ENCODE results near the gene KLHDC7B. TPM values are rescaled to one million over a fixed set of nuclear protein-coding genes. Genes with fewer than 3 reads are reported as not detected.
A peak's percentile ranks its signal among the peaks of the same experiment; 100 is the strongest.
"Not testable (repeated sequence)": the region's sequence is repeated elsewhere in the genome, so short reads cannot be mapped to it uniquely, and the experiment has no call there.

The KLHDC7B gene
- total RNA-seq, 2 donors from 2014 or later: 0.14 to 0.28 TPM

DNA sequence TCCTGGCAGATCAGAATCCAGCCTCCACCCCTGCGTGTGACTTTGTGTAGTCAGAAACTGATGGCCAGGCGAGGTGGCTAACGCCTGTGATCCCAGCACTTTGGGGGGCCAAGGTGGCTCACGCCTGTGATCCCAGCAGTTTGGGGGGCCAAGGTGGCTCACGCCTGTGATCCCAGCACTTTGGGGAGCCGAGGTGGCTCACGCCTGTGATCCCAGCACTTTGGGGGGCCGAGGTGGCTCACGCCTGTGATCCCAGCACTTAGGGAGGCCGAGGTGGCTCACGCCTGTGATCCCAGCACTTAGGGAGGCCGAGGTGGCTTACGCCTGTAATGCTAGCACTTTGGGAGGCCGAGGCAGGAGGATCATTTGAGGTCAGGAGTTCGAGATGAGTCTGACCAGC lies 32.5 kb upstream of the KLHDC7B start:
- DNase-seq (ENCODE audit: low spot score): no peak
- intact Hi-C loops (cut with DNase I): no loop called here

- intact Hi-C loops (cut with DNase I): no loop called here
Measured at GRCh38 chr22:50516068-50516467, 29.6 kb upstream of the KLHDC7B start.

DNA sequence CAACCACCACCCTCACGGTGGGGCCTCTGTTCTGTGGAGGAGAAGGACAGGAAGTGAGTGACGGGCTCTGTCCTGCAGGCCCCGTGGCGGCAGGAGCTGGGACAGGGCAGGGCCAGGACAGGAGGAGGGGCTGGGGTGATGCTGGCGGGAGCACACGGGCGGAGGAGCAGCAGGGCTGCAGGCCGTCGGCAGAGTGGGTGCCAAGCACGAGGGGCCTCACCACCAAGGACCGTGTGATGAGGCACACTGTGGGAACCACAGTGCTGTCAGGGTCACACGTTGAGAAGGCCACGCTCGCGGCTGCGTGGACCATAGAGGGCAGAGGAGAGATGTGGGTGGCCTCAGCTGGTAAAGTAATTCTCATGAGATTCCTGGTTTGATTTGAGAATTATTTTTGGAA lies 28.8 kb upstream of the KLHDC7B start:
- DNase-seq (ENCODE audit: low spot score): no peak
- intact Hi-C loops (cut with DNase I): no loop called here

More at GRCh38 chr22:50516068-50516467, 29.6 kb upstream of the KLHDC7B start:
- no peak for DNase-seq (ENCODE audit: low spot score)

- intact Hi-C loops (cut with DNase I): no loop called here
- no peak for DNase-seq (ENCODE audit: low spot score)
Measured at GRCh38 chr22:50517495-50518260, 28.0 kb upstream of the KLHDC7B start.

DNA sequence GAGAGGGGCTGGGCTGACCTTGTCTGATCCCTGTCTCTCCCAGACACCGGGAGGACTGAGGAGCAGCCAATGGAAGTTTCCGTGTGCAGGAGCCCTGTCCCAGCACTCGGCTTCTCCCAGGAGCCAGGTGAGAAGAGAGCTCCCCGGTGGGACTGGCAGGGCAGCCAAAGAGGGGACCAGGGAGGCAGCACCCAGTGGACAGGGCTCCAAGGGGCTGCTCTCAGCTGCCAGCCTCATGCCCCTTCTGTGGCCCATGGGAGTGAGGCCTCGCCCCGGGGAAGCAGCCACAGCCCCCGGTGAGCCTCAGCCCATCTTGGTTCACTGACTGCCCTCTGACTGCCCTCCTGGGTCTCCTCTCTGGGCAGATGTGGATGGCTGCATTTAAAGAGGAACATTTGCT lies 27.1 kb upstream of the KLHDC7B start:
- no peak for DNase-seq (ENCODE audit: low spot score)
- intact Hi-C loops (cut with DNase I): no loop called here

- DNase-seq (ENCODE audit: low spot score): no peak
- intact Hi-C loops (cut with DNase I): no loop called here
Measured at GRCh38 chr22:50519151-50519550, 26.5 kb upstream of the KLHDC7B start.

- DNase-seq (ENCODE audit: low spot score); intact Hi-C loops (cut with DNase I): not testable (repeated sequence)
Measured at GRCh38 chr22:50520184-50520583, 25.5 kb upstream of the KLHDC7B start.

GRCh38 chr22:50520826-50521453 lies 24.8 kb upstream of the KLHDC7B start:
- DNase-seq (ENCODE audit: low spot score): no peak
- intact Hi-C loops (cut with DNase I): no loop called here

DNA sequence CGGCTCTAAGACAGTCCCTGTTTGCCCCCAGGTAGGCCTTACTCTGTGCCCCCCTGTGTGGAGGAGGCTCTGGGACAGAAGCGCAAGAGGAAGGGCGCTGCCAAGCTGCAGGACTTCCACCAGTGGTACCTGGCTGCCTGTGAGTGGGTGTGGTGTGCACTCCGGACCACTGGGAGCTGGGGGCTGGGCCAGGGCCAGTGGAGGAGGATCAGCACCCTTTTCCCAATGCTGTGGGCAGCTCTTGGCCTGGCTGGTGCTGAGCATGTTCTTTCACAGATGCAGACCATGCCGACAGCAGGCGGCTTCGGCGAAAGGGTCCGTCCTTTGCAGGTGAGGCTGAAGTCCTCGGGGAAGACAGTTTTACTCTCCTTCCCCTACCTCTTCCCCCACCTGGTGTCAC lies 24.0 kb upstream of the KLHDC7B start:
- no peak for DNase-seq (ENCODE audit: low spot score)
- intact Hi-C loops (cut with DNase I): no loop called here

DNA sequence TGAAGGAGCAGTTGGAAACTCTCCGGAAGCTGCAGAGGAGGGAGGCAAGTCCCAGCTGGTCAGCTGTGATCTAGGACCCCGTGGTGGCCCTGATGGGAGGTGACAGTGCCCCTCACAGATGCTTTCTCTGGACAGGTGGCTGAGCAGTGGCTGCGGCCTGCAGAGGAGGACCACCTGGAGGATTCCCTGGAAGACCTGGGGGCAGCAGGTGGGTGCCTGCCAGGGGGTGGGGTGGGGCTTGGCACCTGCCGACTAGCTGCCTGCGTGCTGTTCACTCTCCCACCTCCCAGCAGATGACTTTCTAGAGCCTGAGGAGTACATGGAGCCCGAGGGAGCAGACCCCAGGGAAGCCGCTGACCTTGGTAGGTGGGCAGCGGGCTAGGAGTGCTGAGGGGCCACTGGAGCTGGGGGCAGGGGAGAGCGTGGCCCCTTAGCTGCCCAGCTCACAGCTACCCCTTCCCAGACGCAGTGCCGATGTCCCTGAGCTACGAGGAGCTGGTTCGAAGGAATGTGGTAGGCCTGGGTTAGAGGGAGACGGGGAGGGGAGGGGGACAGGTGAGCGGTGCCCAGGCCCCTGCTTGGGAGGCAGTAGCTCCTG lies 23.4 kb upstream of the KLHDC7B start:
- DNase-seq (ENCODE audit: low spot score): no peak
- intact Hi-C loops (cut with DNase I): no loop called here

DNA sequence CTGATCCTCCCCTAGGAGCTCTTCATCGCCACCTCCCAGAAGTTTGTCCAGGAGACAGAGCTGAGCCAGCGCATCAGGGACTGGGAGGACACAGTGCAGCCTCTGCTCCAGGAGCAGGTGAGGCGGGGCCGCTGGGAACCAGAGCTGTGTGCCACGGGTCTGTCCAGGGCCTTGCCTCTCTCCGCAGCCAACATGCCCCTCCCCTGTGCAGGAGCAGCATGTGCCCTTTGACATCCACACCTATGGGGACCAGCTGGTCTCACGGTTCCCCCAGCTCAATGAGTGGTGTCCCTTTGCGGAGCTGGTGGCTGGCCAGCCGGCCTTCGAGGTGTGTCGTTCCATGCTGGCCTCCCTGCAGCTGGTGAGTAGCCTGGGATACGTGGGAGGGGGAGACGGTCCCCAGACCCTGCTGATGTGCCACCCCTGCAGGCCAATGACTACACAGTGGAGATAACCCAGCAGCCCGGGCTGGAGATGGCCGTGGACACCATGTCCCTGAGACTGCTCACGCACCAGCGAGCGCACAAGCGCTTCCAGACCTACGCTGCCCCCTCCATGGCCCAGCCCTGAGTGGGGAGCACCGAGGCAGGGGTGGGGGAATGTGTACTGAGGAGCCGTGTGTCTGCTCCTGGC lies 22.8 kb upstream of the KLHDC7B start:
- intact Hi-C loops (cut with DNase I): no loop called here
- no peak for DNase-seq (ENCODE audit: low spot score)

- intact Hi-C loops (cut with DNase I): no loop called here
- DNase-seq (ENCODE audit: low spot score): no peak
Measured at GRCh38 chr22:50523458-50523805, 22.3 kb upstream of the KLHDC7B start.

GRCh38 chr22:50523806-50524675 lies 21.7 kb upstream of the KLHDC7B start:
- DNase-seq (ENCODE audit: low spot score): no peak
- intact Hi-C loops (cut with DNase I): no loop called here

GRCh38 chr22:50524676-50525103 lies 21.0 kb upstream of the KLHDC7B start:
- no peak for DNase-seq (ENCODE audit: low spot score)
- intact Hi-C loops (cut with DNase I): no loop called here

- intact Hi-C loops (cut with DNase I): no loop called here
- DNase-seq (ENCODE audit: low spot score): peak; percentile 99
Measured at GRCh38 chr22:50525104-50525857, 20.4 kb upstream of the KLHDC7B start, which contains the start of gene SCO2. Gene SCO2, minus strand, starts transcription at chr22:50525598. Its CDS starts 1,187 bp downstream, at chr22:50524411.

DNA sequence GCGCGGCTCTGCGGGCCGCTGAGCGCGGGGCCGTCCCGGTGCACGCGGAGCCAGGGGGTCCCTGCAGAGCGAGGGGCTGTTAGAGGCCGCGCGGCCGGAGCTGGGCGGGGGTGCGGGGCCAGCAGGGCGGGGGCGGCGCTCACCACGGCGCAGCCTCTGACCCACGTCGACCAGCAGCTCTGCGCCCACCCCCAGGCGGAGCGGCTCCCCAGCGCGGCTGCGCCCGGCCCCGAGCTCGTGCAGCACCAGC lies 19.9 kb upstream of the KLHDC7B start:
- DNase-seq (ENCODE audit: low spot score): no peak
- intact Hi-C loops (cut with DNase I): no loop called here

GRCh38 chr22:50526108-50526833 lies 19.4 kb upstream of the KLHDC7B start:
- DNase-seq (ENCODE audit: low spot score): peak; percentile 96
- intact Hi-C loops (cut with DNase I): no loop called here
